Adrenal gland (tissue), 19 donors: ENCODE data around the gene TRIM64. TPM values are rescaled to one million over a fixed set of nuclear protein-coding genes. Genes with fewer than 3 reads are reported as not detected.
"Not testable (repeated sequence)": the region's sequence is repeated elsewhere in the genome, so short reads cannot be mapped to it uniquely, and the experiment has no call there.

Experiments used
- DNase-seq, 7 donors: peaks; one replicate each; pipeline ENCODE4 v3.0.0-alpha.2; 2019 to 2020
- H3K27ac ChIP-seq, 5 donors: fragments of 200-600 bp; sonication (generic) in 4 of 5; 1 replicate in 3 of 5; 2 replicates in 2 of 5; pipeline versions ENCODE4 v1.5.1 to v1.8.0; 2016 to 2020; ENCODE audit warnings: mild to moderate bottlenecking in 1 of 5
- H3K27me3 ChIP-seq: fragments of 200-600 bp; 2 replicates; pipeline ENCODE4 v1.8.0; 2021
- H3K36me3 ChIP-seq, 2 donors: fragments of 200-600 bp; replicated peaks in 1 of 2; 1 replicate in 1 of 2; 2 replicates in 1 of 2; pipeline versions ENCODE4 v1.5.1 to v1.8.0; 2018 to 2022
- H3K4me1 ChIP-seq, 2 donors: fragments of 200-600 bp; replicated peaks in 1 of 2; 1 replicate in 1 of 2; 2 replicates in 1 of 2; pipeline versions ENCODE4 v1.5.1 to v1.8.0; 2018 to 2021
- H3K4me3 ChIP-seq, 4 donors: fragments of 200-600 bp; sonication (generic) in 3 of 4; one replicate each; pipeline ENCODE4 v1.5.1; 2016 to 2018
- H3K9me3 ChIP-seq, 3 donors: fragments of 200-600 bp; sonication (generic) in 1 of 3; replicated peaks in 1 of 3; 1 replicate in 2 of 3; 2 replicates in 1 of 3; pipeline versions ENCODE4 v1.5.1 to v1.8.0; 2016 to 2021
- POLR2A ChIP-seq, 2 donors: fragments of 450-650 bp; IDR thresholded peaks; one replicate each; pipeline ENCODE4 v1.6.1; 2017; ENCODE audit warnings: antibody characterized with exemption in 2 of 2, mild to moderate bottlenecking in 2 of 2, moderate library complexity in 1 of 2
- WGBS, 4 donors: extraction: QIAGEN DNeasy Blood & Tissue Kit in 2 of 4; methylation state at CpG; one replicate each; pipeline versions ENCODE4 v1.1.5 to v1.1.7; 2013 to 2017; 5-methylcytosine and 5-hydroxymethylcytosine counted together
- intact Hi-C, 2 donors: fragments of 100-400 bp; cut with DNase I; formaldehyde crosslinking; loops; one replicate each; pipeline versions ENCODE4 v1.14.1 to v1.15.0; 2022 to 2023
- long read RNA-seq, 10 donors: library from polyadenylated mRNA in 3 of 10; unstranded in 2 of 10; stranded (forward) in 1 of 10; transcript quantifications; one replicate each; pipeline ENCODE4 v2.0.0 and lab custom pipeline, GENCODE V29; 2021 to 2026
- polyA plus RNA-seq, 3 donors: library from polyadenylated mRNA; stranded (reverse); fragments of 200-250 nt in 2 of 3; fragments of 350-450 nt in 1 of 3; fragmentation: Illumina TruSeq in 1 of 3; extraction: RNeasy Lipid Tissue Mini Kit (QIAGEN cat#74804) in 1 of 3; gene quantifications; one replicate each; pipeline ENCODE4 v1.2.3, GENCODE V29; 2013 to 2014
- small RNA-seq, 2 donors: library from RNA; depleted of rRNA; stranded (forward); fragments of <200 nt; gene quantifications; one replicate each; pipeline ENCODE3, GENCODE V24; 2016
- total RNA-seq, 9 donors: library from RNA; depleted of rRNA in 4 of 9; stranded (reverse); fragments of >200 nt in 4 of 9; fragments of 120-200 nt in 1 of 9; fragmentation: NEBNext Ultra II Directional in 1 of 9; extraction: Animal tissue kit (Norgen Biotek cat#: 25700) in 1 of 9; gene quantifications; one replicate each; pipeline versions ENCODE4 v1.1.0 to v1.2.4, GENCODE V29; 2013 to 2023
- TF ChIP-seq, protein P1 (sequence below), 6 experiments: fragments of 450-650 bp in 4 of 6; fragments of 200-600 bp in 2 of 6; sonication (generic) in 1 of 6; IDR thresholded peaks; 1 replicate in 5 of 6; 2 replicates in 1 of 6; pipeline versions ENCODE4 v1.5.1 to v1.8.0; 2016 to 2021; ENCODE audit warnings: antibody characterized with exemption in 6 of 6, mild to moderate bottlenecking in 2 of 6, moderate library complexity in 1 of 6
- donor health status: healthy with polysubstance abuse.
- donor health status: Bipolar disorder and iron deficiency.
- donor health status: DM: yes; HTN: yes; CAD: no.
- donor health status: DM: no; HTN: no; CAD: no.
- donor health status: DM: no; HTN: no; CAD: no.
- donor health status: DM: yes; HTN: yes; CAD: no.

The TRIM64 gene, protein sequence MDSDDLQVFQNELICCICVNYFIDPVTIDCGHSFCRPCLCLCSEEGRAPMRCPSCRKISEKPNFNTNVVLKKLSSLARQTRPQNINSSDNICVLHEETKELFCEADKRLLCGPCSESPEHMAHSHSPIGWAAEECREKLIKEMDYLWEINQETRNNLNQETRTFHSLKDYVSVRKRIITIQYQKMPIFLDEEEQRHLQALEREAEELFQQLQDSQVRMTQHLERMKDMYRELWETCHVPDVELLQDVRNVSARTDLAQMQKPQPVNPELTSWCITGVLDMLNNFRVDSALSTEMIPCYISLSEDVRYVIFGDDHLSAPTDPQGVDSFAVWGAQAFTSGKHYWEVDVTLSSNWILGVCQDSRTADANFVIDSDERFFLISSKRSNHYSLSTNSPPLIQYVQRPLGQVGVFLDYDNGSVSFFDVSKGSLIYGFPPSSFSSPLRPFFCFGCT
- not detected for total RNA-seq
- not detected for polyA plus RNA-seq
- long read RNA-seq, donor 1, result 0 reads
- long read RNA-seq, donor 2, result 0 reads
- long read RNA-seq, donor 3, result 0 reads
- long read RNA-seq, donor 4, result 0 reads
- long read RNA-seq, donor 5, result 0 reads
- long read RNA-seq, donor 6, result 0 reads
- long read RNA-seq, donor 7, result 0 reads
- long read RNA-seq, donor 8, result 0 reads
- long read RNA-seq, donor 9, result 0 reads
- long read RNA-seq, donor 10, result 0 reads

DNA sequence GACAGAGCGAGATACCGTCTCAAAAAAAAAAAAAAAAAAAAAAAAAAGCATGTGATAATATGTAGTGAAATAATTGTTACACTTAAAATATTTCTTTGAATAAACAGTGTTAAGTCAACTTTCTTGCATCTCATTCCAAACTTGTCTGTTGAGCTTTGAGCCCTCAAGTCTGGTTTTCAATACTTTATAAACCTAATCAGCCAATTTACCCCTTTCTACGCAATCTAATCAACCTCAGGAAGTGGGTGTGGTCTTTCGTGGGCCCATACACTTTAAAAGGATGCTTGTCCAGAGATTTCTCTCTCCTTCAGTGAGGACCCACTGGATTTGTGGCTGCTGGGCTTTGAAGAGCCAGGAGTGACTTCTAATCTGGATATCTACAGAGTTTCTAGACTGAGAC, at the start of gene TRIM64:
Gene TRIM64 (plus strand): TSS at position 301 of the 400 bp plus-strand sequence. CDS start 2,467 bp downstream, outside the sequence.
- 86% methylated on average over 2 of the region's 4 CpGs; no CpG with 5 or more reads in 3 of the 4 donors for WGBS, 4 donors
- H3K4me1 ChIP-seq, H3K4me3 ChIP-seq, H3K27ac ChIP-seq, H3K27me3 ChIP-seq, DNase-seq, H3K36me3 ChIP-seq, intact Hi-C loops, H3K9me3 ChIP-seq: not testable (repeated sequence)

DNA sequence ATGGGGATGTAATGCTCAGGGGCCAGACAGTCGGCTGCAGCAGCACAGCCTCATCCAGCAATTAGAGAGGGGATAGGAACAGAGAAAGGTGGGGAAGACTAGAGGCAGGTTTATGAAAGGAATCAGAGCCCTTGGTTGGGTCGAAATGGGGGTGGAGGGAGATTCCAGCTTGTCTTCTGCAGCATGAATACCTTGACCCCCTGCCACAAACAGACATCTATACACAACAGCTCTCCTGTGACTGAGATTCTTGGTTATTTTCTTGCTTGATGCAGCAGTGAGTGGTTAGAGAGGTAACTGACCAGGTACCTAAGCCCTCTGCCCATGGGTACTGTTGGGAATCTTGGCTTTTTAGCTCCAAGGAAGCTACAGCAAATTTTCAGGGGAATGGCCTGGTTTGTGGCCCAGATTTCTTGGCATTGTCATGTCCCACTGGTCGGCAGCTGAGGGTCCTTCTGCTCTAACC, 43.6 kb upstream of the TRIM64 start, which contains the start of gene TRIM49D1:
Gene TRIM49D1 (minus strand): TSS at position 51 of the 466 bp plus-strand sequence. CDS start 4,535 bp downstream, outside the sequence.
- 52 to 78% (median 54%) methylated on average over 3 of the region's 3 CpGs for WGBS, 4 donors
- Histone ChIP-seq H3K27me3 (no peaks in the 10 kb centered on the region), H3K4me1 (no peaks in the 10 kb centered on the region), H3K4me3 (no peak within 1 kb of the TSS), H3K36me3 (no peaks in the 10 kb centered on the region), H3K9me3 (no peaks in the 10 kb centered on the region), H3K27ac (no peak within 1 kb of the TSS)
- intact Hi-C loops, result no loop called here
- TF ChIP-seq, protein P1, sequence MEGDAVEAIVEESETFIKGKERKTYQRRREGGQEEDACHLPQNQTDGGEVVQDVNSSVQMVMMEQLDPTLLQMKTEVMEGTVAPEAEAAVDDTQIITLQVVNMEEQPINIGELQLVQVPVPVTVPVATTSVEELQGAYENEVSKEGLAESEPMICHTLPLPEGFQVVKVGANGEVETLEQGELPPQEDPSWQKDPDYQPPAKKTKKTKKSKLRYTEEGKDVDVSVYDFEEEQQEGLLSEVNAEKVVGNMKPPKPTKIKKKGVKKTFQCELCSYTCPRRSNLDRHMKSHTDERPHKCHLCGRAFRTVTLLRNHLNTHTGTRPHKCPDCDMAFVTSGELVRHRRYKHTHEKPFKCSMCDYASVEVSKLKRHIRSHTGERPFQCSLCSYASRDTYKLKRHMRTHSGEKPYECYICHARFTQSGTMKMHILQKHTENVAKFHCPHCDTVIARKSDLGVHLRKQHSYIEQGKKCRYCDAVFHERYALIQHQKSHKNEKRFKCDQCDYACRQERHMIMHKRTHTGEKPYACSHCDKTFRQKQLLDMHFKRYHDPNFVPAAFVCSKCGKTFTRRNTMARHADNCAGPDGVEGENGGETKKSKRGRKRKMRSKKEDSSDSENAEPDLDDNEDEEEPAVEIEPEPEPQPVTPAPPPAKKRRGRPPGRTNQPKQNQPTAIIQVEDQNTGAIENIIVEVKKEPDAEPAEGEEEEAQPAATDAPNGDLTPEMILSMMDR (IDR thresholded peaks at IDR 0.05), result no peak
- no peak for TF ChIP-seq POLR2A (IDR thresholded peaks at IDR 0.05)
- DNase-seq, result no peak

DNA sequence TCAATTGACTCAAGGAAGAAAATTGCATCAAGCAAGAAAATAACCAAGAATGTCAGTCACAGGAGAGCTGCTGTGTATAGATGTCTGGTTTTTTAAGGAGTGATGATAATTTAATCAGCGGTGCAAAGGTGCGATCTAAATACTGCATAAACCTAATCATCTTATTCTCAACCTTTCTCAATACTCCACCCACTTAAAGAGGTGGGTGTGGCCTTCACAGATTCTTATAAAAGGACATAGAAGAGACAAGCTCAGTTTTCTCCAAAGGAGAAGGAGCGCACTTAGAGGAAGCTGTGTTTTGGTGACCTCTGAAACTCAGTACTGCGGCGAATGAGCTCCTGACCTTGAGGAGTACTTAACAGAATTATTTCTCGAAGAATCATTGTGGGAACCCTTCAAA, 42.1 kb upstream of the TRIM64 start, which contains the start of gene TRIM49D2:
Gene TRIM49D2 (plus strand): TSS at position 301 of the 400 bp plus-strand sequence. CDS start 2,698 bp downstream, outside the sequence.
- intact Hi-C loops, DNase-seq, H3K36me3 ChIP-seq, H3K4me3 ChIP-seq, H3K4me1 ChIP-seq, H3K27me3 ChIP-seq, H3K27ac ChIP-seq, H3K9me3 ChIP-seq: not testable (repeated sequence)
- WGBS, 4 donors, result 86 to 91% (median 89%) methylated on average over 2 of the region's 6 CpGs

DNA sequence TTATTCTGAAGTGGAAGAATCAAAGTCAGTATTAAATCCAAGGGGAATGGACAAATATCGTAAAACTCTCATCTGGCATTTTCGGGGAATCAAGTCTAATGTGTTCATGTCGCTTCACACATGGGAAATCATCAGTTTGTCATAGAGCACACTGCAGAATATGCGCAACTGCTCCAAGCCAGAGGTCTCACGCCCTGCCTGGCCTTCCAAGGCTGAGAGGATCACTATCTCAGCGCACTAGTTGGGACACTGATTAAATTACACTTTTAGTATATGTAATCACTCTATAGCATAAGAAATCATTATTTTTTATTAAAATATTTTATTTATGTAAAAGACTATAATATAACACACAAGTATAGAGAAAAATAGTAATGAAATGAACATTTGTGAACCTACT, 5.0 kb upstream of the TRIM64 start:
- 79 to 94% (median 86%) methylated on average over 3 to 6 of the region's 6 CpGs for WGBS, 4 donors
- intact Hi-C loops, H3K9me3 ChIP-seq, H3K27ac ChIP-seq, H3K36me3 ChIP-seq, H3K27me3 ChIP-seq, H3K4me3 ChIP-seq, DNase-seq, H3K4me1 ChIP-seq: not testable (repeated sequence)

Small RNA genes lying within 50 kb of the gene (small RNA-seq; reads per million reads assigned to genes)
- gene AP004607.1, result 0 reads per million in 2 donors

Other genes starting within 250 kb of the TRIM64 start
- not detected for gene TRIM49, start 157.5 kb upstream of the TRIM64 start, total RNA-seq
- gene TRIM49, start 157.5 kb upstream of the TRIM64 start, polyA plus RNA-seq, result not detected
- gene TRIM64B, start 87.5 kb upstream of the TRIM64 start, total RNA-seq, result not detected
- gene TRIM64B, start 87.5 kb upstream of the TRIM64 start, polyA plus RNA-seq, result not detected
- gene TRIM49D1, start 43.8 kb upstream of the TRIM64 start, total RNA-seq, result not detected
- gene TRIM49D1, start 43.8 kb upstream of the TRIM64 start, polyA plus RNA-seq, result not detected
- not detected for gene TRIM49D2, start 42.0 kb upstream of the TRIM64 start, total RNA-seq
- gene TRIM49D2, start 42.0 kb upstream of the TRIM64 start, polyA plus RNA-seq, result not detected
- gene TRIM49C, start 65.1 kb downstream of the TRIM64 start, total RNA-seq, result not detected
- gene TRIM49C, start 65.1 kb downstream of the TRIM64 start, polyA plus RNA-seq, result not detected
- not detected for gene UBTFL1, start 119.9 kb downstream of the TRIM64 start, total RNA-seq
- gene UBTFL1, start 119.9 kb downstream of the TRIM64 start, polyA plus RNA-seq, result not detected
- gene NAALAD2, start 168.6 kb downstream of the TRIM64 start, total RNA-seq, result 10 to 100 TPM in 5 of 9 donors, 1 to 10 TPM in 4; 6.0 to 43.0 (median 11.4) TPM
- gene NAALAD2, start 168.6 kb downstream of the TRIM64 start, polyA plus RNA-seq, result 10 to 100 TPM; 11.8 to 33.1 (median 18.5) TPM